Measurements from ENCODE around the gene ACSBG1. TPM values are rescaled to one million over a fixed set of nuclear protein-coding genes. Genes with fewer than 3 reads are reported as not detected.

Gene ACSBG1
- total and polyA plus RNA-seq, 2 of the 8 experiments (the other 6 are each of a cell fraction or from before 2014, with no cell fraction given), result 5.4 to 7.1 TPM

DNA sequence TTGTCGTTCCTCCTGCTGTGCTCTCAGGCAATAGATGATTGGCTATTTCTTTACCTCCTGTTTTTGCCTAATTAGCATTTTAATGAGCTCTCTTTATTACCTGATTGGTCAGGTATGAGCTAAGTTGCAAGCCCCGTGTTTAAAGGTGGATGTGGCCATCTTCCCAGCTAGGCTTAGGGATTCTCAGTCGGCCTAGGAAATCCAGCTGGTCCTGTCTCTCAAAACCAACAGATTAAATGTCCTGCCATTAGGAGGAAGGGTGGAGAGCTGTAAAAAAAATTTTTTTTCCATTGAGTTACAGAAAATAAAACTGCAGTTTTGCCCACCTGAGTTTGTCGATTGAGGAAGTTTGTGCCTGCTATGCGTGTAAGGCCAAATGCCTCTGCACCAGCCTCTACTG lies 5.4 kb upstream of the ACSBG1 start:
- H4K91ac ChIP-seq (replicated peaks; ENCODE audit: insufficient read length, low read length), result no peak overlapping the region
- CTCF ChIA-PET (ENCODE audit: partially characterized antibody), result interaction anchor here (0.6 to 16.2 kb wide), 35 partner anchors 9 to 1486 kb away, joined by 3 to 285 read pairs (median 7); partner anchors contain the start of gene CIB2

More for the DNA sequence above, 5.4 kb upstream of the ACSBG1 start:
- TF ChIP-seq JUND (IDR thresholded peaks at IDR 0.05; ENCODE audit: low read length), result no peak
- no peak for TF ChIP-seq POLR2AphosphoS5 (IDR thresholded peaks at IDR 0.05; ENCODE audit: low read depth, low read length)
- TF ChIP-seq FOSL1 (IDR thresholded peaks at IDR 0.05; ENCODE audit: insufficient read depth, low read depth, low read length), result no peak
- TF ChIP-seq EGR1 (IDR thresholded peaks at IDR 0.05; ENCODE audit: borderline replicate concordance, low read depth, low read length), result no peak
- TF ChIP-seq TEAD4 (IDR thresholded peaks at IDR 0.05; ENCODE audit: low read depth, low read length), result no peak
- no peak for TF ChIP-seq EZH2 (IDR thresholded peaks at IDR 0.05; ENCODE audit: low read depth, low read length, severe bottlenecking)
- TF ChIP-seq NRF1 (IDR thresholded peaks at IDR 0.05; ENCODE audit: low read depth, low read length), result no peak
- TF ChIP-seq GABPA (IDR thresholded peaks at IDR 0.05; ENCODE audit: borderline replicate concordance, insufficient read depth, low read length), result no peak
- TF ChIP-seq RAD21 (IDR thresholded peaks at IDR 0.05 in 1 of 2, conservative IDR thresholded peaks at IDR 0.05 in 1 of 2; ENCODE audit: low read depth in 2 of 2, low read length in 2 of 2), result no peak
- no peak for TF ChIP-seq PHF8 (conservative IDR thresholded peaks at IDR 0.05; ENCODE audit: low read depth, low read length)
- TF ChIP-seq MAFK (IDR thresholded peaks at IDR 0.05; ENCODE audit: low read depth, low read length), result no peak
- TF ChIP-seq RXRA (IDR thresholded peaks at IDR 0.05; ENCODE audit: insufficient read depth, low read depth, low read length), result no peak
- H3K79me1 ChIP-seq (ENCODE audit: low read depth, low read length), result no peaks in the 10 kb centered on the region
- no peak overlapping the region for H2BK12ac ChIP-seq (ENCODE audit: low read depth, low read length)
- H3K23me2 ChIP-seq (ENCODE audit: low read depth, low read length), result no peaks in the 10 kb centered on the region; the same call in 1 of the 2 replicates
- DNase-seq (ENCODE audit: low read depth in 1 of 2, low spot score in 2 of 2) (no peak), FAIRE-seq (no peak)
- no peaks in the 10 kb centered on the region for H3K9me3 ChIP-seq (ENCODE audit: insufficient read depth in 2 of 2, low read depth in 1 of 2, low read length in 1 of 2)
- WGBS, 2 experiments (ENCODE audit: extremely low coverage in 1 of 2, insufficient coverage in 1 of 2, insufficient read length in 1 of 2, insufficient replicate concordance in 2 of 2, low coverage in 1 of 2, low lambda C conversion rate in 2 of 2, missing lambda C conversion rate in 1 of 2), result 90% methylated on average over 5 of the region's 5 CpGs; no CpG with 5 or more reads in 1 of the 2 experiments
- no peak overlapping the region for H3K4me2 ChIP-seq (ENCODE audit: insufficient read depth in 1 of 2, low read depth in 2 of 2, low read length in 2 of 2)
- H2AFZ ChIP-seq (ENCODE audit: low read length), result no peak overlapping the region
- no peaks in the 10 kb centered on the region for H3K36me3 ChIP-seq (ENCODE audit: control insufficient read depth in 2 of 4, insufficient read depth in 4 of 4, low read length in 3 of 4)
- H3K27ac ChIP-seq (ENCODE audit: low read depth, low read length), result no peak overlapping the region
- H3K4me3 ChIP-seq (ENCODE audit: extremely low read depth in 1 of 4, insufficient read depth in 2 of 4, low read depth in 3 of 4, low read length in 4 of 4), result no peak overlapping the region
- H3K27me3 ChIP-seq (replicated peaks in 1 of 4; ENCODE audit: control insufficient read depth in 3 of 4, extremely low read depth in 1 of 4, insufficient read depth in 3 of 4, low read length in 3 of 4), result no peaks in the 10 kb centered on the region
- H2BK20ac ChIP-seq (ENCODE audit: low read length), result peak overlapping the region; percentile 72; the same call in 1 of the 2 replicates
- peak overlapping the region; percentile 18; the same call in 1 of the 2 replicates for H2BK5ac ChIP-seq (ENCODE audit: low read depth, low read length)
- H2AK5ac ChIP-seq (ENCODE audit: low read depth, low read length), result no peak overlapping the region
- no peak overlapping the region for H3K23ac ChIP-seq (ENCODE audit: insufficient read length)
- H3K79me2 ChIP-seq (ENCODE audit: control insufficient read depth in 1 of 2, insufficient read depth in 2 of 2, low read length in 2 of 2), result no peaks in the 10 kb centered on the region
- no peak overlapping the region for H2BK120ac ChIP-seq (replicated peaks; ENCODE audit: low read depth, low read length)
- no peak overlapping the region for H3K14ac ChIP-seq (ENCODE audit: insufficient read length)
- H3K18ac ChIP-seq (ENCODE audit: extremely low read depth, low read length), result no peak overlapping the region
- POLR2A ChIA-PET (ENCODE audit: partially characterized antibody), result interaction anchor here (2.0 kb wide), 1 partner anchor 25 kb away, joined by 5 read pairs; the partner anchor contains the start of gene DNAJA4
- H3K4ac ChIP-seq (replicated peaks; ENCODE audit: insufficient read length, low read depth, low read length), result no peak overlapping the region
- H2BK15ac ChIP-seq (ENCODE audit: low read length), result no peak overlapping the region
- no peak overlapping the region for H3K56ac ChIP-seq (replicated peaks; ENCODE audit: insufficient read length, low read depth, low read length)
- no peak overlapping the region for H4K5ac ChIP-seq (ENCODE audit: insufficient read length, low read depth, low read length)
- peaks cover 6 to 15% (median 10%) of the 10 kb centered on the region in 4 experiments for H3K4me1 ChIP-seq (replicated peaks in 1 of 4; ENCODE audit: control insufficient read depth in 3 of 4, insufficient read depth in 4 of 4, low read length in 3 of 4)
- no peak overlapping the region for H4K8ac ChIP-seq (ENCODE audit: extremely low read depth, insufficient read depth, low read length)
- no peaks in the 10 kb centered on the region for H4K20me1 ChIP-seq (replicated peaks in 1 of 2; ENCODE audit: control insufficient read depth in 1 of 2, insufficient read depth in 2 of 2, low read length in 2 of 2)
- no peak overlapping the region for H3K9ac ChIP-seq (replicated peaks in 1 of 4; ENCODE audit: extremely low read depth in 1 of 4, low read depth in 3 of 4, low read length in 3 of 4)

All from H1 (cell line).